HEK293T (cell line): ENCODE results near the gene ETF1.

ENCODE experiments used
- CTCF ChIA-PET: fragments of 350-600 bp; formaldehyde crosslinking; extraction: SDS; loops from one replicate; lab custom pipeline; 2021; ENCODE audit warnings: antibody characterized with exemption, inconsistent platforms; lab: Yijun Ruan, JAX
- POLR2A ChIA-PET: fragments of 350-600 bp; formaldehyde crosslinking; extraction: SDS; loops from one replicate; lab custom pipeline; 2020; ENCODE audit warnings: antibody characterized with exemption, inconsistent platforms; lab: Yijun Ruan, JAX
- DNase-seq: peaks from one replicate; pipeline ENCODE4 v3.0.0; 2012; ENCODE audit warnings: mixed read lengths; ENCODE audit errors: extremely low spot score
- ARNT ChIP-seq: fragments of 450-650 bp; IDR thresholded peaks from 2 replicates; pipeline ENCODE4 v1.6.1; 2017; ENCODE audit warnings: mild to moderate bottlenecking
- BHLHE40 ChIP-seq: fragments of 450-650 bp; IDR thresholded peaks from 2 replicates; pipeline ENCODE4 v1.6.1; 2016; ENCODE audit warnings: mild to moderate bottlenecking, moderate library complexity, borderline replicate concordance
- CTBP1 ChIP-seq: fragments of 450-650 bp; IDR thresholded peaks from 2 replicates; pipeline ENCODE4 v1.6.1; 2016; ENCODE audit warnings: borderline replicate concordance
- ELF4 ChIP-seq: fragments of 450-650 bp; IDR thresholded peaks from 2 replicates; pipeline ENCODE4 v1.6.1; 2017; ENCODE audit warnings: antibody characterized with exemption
- FOXA1 ChIP-seq: fragments of 450-650 bp; IDR thresholded peaks from 2 replicates; pipeline ENCODE4 v1.6.1; 2016; ENCODE audit warnings: mild to moderate bottlenecking
- FOXK2 ChIP-seq: fragments of 450-650 bp; IDR thresholded peaks from 2 replicates; pipeline ENCODE4 v1.6.1; 2016; ENCODE audit warnings: mild to moderate bottlenecking
- FOXM1 ChIP-seq: fragments of 450-650 bp; IDR thresholded peaks from 2 replicates; pipeline ENCODE4 v1.6.1; 2017; ENCODE audit warnings: mild to moderate bottlenecking, borderline replicate concordance
- HDGF ChIP-seq: fragments of 450-650 bp; IDR thresholded peaks from 2 replicates; pipeline ENCODE4 v1.6.1; 2017; ENCODE audit warnings: antibody characterized with exemption, borderline replicate concordance
- L3MBTL2 ChIP-seq: fragments of 450-650 bp; conservative IDR thresholded peaks from 2 replicates; pipeline ENCODE4 v1.6.1; 2016; ENCODE audit warnings: mild to moderate bottlenecking
- LEF1 ChIP-seq: fragments of 450-650 bp; IDR thresholded peaks from 2 replicates; pipeline ENCODE4 v1.6.1; 2017; ENCODE audit warnings: mild to moderate bottlenecking, borderline replicate concordance
- NFRKB ChIP-seq: fragments of 450-650 bp; IDR thresholded peaks from 2 replicates; pipeline ENCODE4 v1.6.1; 2016; ENCODE audit warnings: mild to moderate bottlenecking, moderate library complexity
- PKNOX1 ChIP-seq: fragments of 450-650 bp; IDR thresholded peaks from 2 replicates; pipeline ENCODE4 v1.6.1; 2016
- SP1 ChIP-seq: fragments of 450-650 bp; IDR thresholded peaks from 2 replicates; pipeline ENCODE4 v1.6.1; 2017
- SUZ12 ChIP-seq: fragments of 450-650 bp; IDR thresholded peaks from 2 replicates; pipeline ENCODE4 v1.6.1; 2016; ENCODE audit warnings: mild to moderate bottlenecking
- TARDBP ChIP-seq: fragments of 450-650 bp; IDR thresholded peaks from 2 replicates; pipeline ENCODE4 v1.6.1; 2016
- ZNF384 ChIP-seq: fragments of 450-650 bp; IDR thresholded peaks from 2 replicates; pipeline ENCODE4 v1.6.1; 2016

The ETF1 gene

GRCh38 chr5:138504799-138505198 is 38.2 kb downstream of the ETF1 start:
- DNase-seq, result no peak
- POLR2A ChIA-PET, result interaction anchor here (0.7 to 3.2 kb wide), 5 partner anchors 12 to 326 kb away, joined by 3 to 31 read pairs (median 6); partner anchors contain the start of genes EGR1, HSPA9 and KIF20A
- CTCF ChIA-PET, result interaction anchor here (1.6 to 4.4 kb wide), 9 partner anchors 9 to 282 kb away, joined by 4 to 115 read pairs (median 10); partner anchors contain the start of genes EGR1 and REEP2
- TF ChIP-seq SUZ12, result no peak
- TF ChIP-seq FOXM1, result no peak
- TF ChIP-seq LEF1, result no peak
- no peak for TF ChIP-seq L3MBTL2
- TF ChIP-seq NFRKB, result no peak
- TF ChIP-seq SP1, result no peak
- no peak for TF ChIP-seq ZNF384
- no peak for TF ChIP-seq PKNOX1
- no peak for TF ChIP-seq ARNT
- TF ChIP-seq ELF4, result no peak
- no peak for TF ChIP-seq HDGF
- TF ChIP-seq FOXA1, result no peak
- TF ChIP-seq TARDBP, result no peak
- no peak for TF ChIP-seq BHLHE40

- ChIA-PET POLR2A (interaction anchor here (0.6 to 3.2 kb wide), 8 partner anchors 11 to 614 kb away, joined by 3 to 31 read pairs (median 6); partner anchors contain the start of genes EGR1, ETF1, HSPA9 and PKD2L2), CTCF (interaction anchor here (0.6 to 4.4 kb wide), 24 partner anchors 8 to 325 kb away, joined by 3 to 115 read pairs (median 4); partner anchors contain the start of genes EGR1, KIF20A and REEP2)
- no peak for TF ChIP-seq ARNT
- TF ChIP-seq FOXM1, result no peak
- TF ChIP-seq BHLHE40, result no peak
- TF ChIP-seq CTBP1, result no peak
- TF ChIP-seq ZNF384, result no peak
- no peak for TF ChIP-seq ELF4
- TF ChIP-seq NFRKB, result no peak
- TF ChIP-seq SP1, result no peak
- no peak for TF ChIP-seq SUZ12
- peak; percentile 69 for DNase-seq
These were observed 39.4 kb downstream of the ETF1 start for GRCh38 chr5:138503487-138504270.

GRCh38 chr5:138502521-138502920 is 40.5 kb downstream of the ETF1 start:
- ChIA-PET POLR2A (interaction anchor here (0.8 to 3.2 kb wide), 3 partner anchors 10 to 840 kb away, joined by 3 to 31 read pairs (median 13); partner anchors contain the start of gene EGR1), CTCF (interaction anchor here (1.0 to 4.4 kb wide), 7 partner anchors 11 to 324 kb away, joined by 3 to 115 read pairs (median 10); partner anchors contain the start of genes EGR1, KIF20A and REEP2)
- TF ChIP-seq FOXK2, result no peak
- TF ChIP-seq SUZ12, result no peak
- no peak for TF ChIP-seq TARDBP
- TF ChIP-seq FOXM1, result no peak
- TF ChIP-seq PKNOX1, result no peak
- TF ChIP-seq FOXA1, result no peak
- TF ChIP-seq CTBP1, result no peak
- no peak for TF ChIP-seq HDGF
- TF ChIP-seq LEF1, result no peak
- TF ChIP-seq ARNT, result no peak
- no peak for TF ChIP-seq SP1
- TF ChIP-seq L3MBTL2, result no peak
- TF ChIP-seq NFRKB, result no peak
- TF ChIP-seq ELF4, result no peak
- TF ChIP-seq BHLHE40, result no peak
- no peak for TF ChIP-seq ZNF384
- DNase-seq, result no peak

- ChIA-PET CTCF (interaction anchor here (3.1 to 4.4 kb wide), 4 partner anchors 12 to 52 kb away, joined by 10 to 115 read pairs (median 28); partner anchors contain the start of gene EGR1), POLR2A (interaction anchor here (0.8 to 3.2 kb wide), 3 partner anchors 9 to 840 kb away, joined by 3 to 31 read pairs (median 13); partner anchors contain the start of gene EGR1)
- no peak for TF ChIP-seq FOXA1
- no peak for TF ChIP-seq LEF1
- no peak for TF ChIP-seq L3MBTL2
- TF ChIP-seq HDGF, result no peak
- TF ChIP-seq PKNOX1, result no peak
- TF ChIP-seq ELF4, result no peak
- no peak for DNase-seq
These were observed 40.9 kb downstream of the ETF1 start for GRCh38 chr5:138502121-138502520.

GRCh38 chr5:138498376-138498775 is 44.7 kb downstream of the ETF1 start:
- ChIA-PET POLR2A (no interaction called here), CTCF (interaction anchor here (0.9 kb wide), 1 partner anchor 38 kb away, joined by 4 read pairs; no protein-coding TSS in a partner anchor)
- DNase-seq, result no peak
- TF ChIP-seq ARNT (no peak), NFRKB (no peak), ELF4 (no peak), HDGF (no peak), ZNF384 (no peak), FOXM1 (no peak), SP1 (no peak), FOXA1 (no peak), PKNOX1 (no peak), TARDBP (no peak), FOXK2 (no peak), BHLHE40 (no peak), SUZ12 (no peak), L3MBTL2 (no peak), CTBP1 (no peak), LEF1 (no peak)
